ENCODE measurements around the gene BROX.

The BROX gene

DNA sequence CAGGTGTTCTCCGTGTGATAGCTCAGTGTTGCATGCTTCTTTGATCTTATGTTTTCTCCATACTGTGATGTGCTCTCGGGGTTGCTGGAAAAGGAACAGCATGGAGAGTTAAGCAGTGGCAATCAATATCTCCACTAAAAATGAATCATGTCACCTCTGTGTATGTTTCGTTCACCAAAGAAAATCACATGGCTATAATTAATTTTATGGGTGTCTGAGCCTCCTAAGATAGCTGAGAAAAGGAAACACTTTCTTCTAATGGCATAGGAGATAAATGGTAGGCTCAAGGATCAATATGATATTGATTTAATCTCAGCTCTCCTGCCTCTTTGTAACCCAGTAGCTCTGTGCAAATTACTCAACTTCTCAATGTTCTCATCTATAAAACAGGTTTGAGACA, 38.9 kb downstream of the BROX start:
- Histone ChIP-seq H3K27me3 (ENCODE audit: low read length) (no peaks in the 10 kb centered on the region), H4K20me1 (ENCODE audit: low read depth, low read length) (no peaks in the 10 kb centered on the region), H3K4me3 (ENCODE audit: insufficient read depth, low read length, poor library complexity, severe bottlenecking) (no peak overlapping the region), H3K27ac (ENCODE audit: low read depth, low read length) (no peak overlapping the region), H3K9me3 (ENCODE audit: insufficient read depth, low read length) (no peaks in the 10 kb centered on the region), H3F3A (ENCODE audit: insufficient read depth) (no peaks in the 10 kb centered on the region; the same call in 1 of the 2 replicates), H3K79me2 (ENCODE audit: insufficient read depth, low read length) (no peaks in the 10 kb centered on the region), H3K36me3 (ENCODE audit: low read length) (no peaks in the 10 kb centered on the region), H3K9me2 (replicated peaks; ENCODE audit: insufficient read depth, low read length) (no peaks in the 10 kb centered on the region), H2AFZ (ENCODE audit: low read depth, low read length, severe bottlenecking) (no peak overlapping the region), H3K9ac (ENCODE audit: low read length) (no peak overlapping the region), H3K4me2 (ENCODE audit: low read depth, low read length, poor library complexity, severe bottlenecking) (no peak overlapping the region)
- TF ChIP-seq EZH2phosphoT487 (conservative IDR thresholded peaks at IDR 0.05; ENCODE audit: low read length) = no peak
- TF ChIP-seq, protein P1, sequence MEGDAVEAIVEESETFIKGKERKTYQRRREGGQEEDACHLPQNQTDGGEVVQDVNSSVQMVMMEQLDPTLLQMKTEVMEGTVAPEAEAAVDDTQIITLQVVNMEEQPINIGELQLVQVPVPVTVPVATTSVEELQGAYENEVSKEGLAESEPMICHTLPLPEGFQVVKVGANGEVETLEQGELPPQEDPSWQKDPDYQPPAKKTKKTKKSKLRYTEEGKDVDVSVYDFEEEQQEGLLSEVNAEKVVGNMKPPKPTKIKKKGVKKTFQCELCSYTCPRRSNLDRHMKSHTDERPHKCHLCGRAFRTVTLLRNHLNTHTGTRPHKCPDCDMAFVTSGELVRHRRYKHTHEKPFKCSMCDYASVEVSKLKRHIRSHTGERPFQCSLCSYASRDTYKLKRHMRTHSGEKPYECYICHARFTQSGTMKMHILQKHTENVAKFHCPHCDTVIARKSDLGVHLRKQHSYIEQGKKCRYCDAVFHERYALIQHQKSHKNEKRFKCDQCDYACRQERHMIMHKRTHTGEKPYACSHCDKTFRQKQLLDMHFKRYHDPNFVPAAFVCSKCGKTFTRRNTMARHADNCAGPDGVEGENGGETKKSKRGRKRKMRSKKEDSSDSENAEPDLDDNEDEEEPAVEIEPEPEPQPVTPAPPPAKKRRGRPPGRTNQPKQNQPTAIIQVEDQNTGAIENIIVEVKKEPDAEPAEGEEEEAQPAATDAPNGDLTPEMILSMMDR (IDR thresholded peaks at IDR 0.05; ENCODE audit: insufficient read depth, low read length, poor library complexity, severe bottlenecking) = no peak

DNA sequence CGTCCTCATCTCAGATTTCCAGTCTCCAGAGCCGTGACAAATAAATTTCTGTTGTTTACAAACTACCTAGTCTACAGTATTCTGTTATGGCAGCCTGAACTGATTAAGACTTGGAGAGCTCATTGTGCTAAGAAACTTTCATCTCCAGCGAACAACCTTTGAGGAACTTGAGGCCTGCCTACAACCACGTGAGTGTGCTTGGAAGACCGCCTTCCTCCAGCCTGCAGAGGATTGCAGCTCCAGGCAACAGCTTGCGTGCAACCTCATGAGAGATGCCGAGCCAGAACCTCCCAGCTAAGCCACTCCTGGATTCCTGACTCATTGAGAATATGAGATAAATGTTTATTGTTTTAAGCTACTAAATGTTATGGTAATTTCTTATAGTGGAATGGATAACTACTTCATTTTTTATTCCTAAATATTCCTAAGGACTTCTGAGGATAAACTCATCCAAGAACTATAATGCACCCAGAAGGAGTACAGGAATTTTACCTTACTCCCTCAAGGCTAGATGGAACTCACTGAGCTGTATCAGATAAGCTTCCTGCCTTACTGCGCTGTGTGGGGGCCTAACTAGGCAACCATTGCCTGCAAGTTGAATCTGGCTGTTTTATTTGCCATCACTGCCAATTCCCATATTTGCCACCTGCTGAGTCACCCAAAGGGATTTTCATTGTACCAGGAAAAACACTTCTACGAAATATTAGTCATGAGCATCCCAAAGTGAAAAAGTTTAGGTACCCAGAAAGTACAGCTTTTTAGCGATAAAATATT, 42.2 kb downstream of the BROX start:
- Histone ChIP-seq H3K27ac (ENCODE audit: low read depth, low read length) (no peak overlapping the region), H3K36me3 (ENCODE audit: low read length) (no peaks in the 10 kb centered on the region), H4K20me1 (ENCODE audit: low read depth, low read length) (no peaks in the 10 kb centered on the region), H2AFZ (ENCODE audit: low read depth, low read length, severe bottlenecking) (no peak overlapping the region), H3K9me3 (ENCODE audit: insufficient read depth, low read length) (no peaks in the 10 kb centered on the region), H3K4me3 (ENCODE audit: insufficient read depth, low read length, poor library complexity, severe bottlenecking) (no peak overlapping the region), H3K4me2 (ENCODE audit: low read depth, low read length, poor library complexity, severe bottlenecking) (no peak overlapping the region), H3K9me2 (replicated peaks; ENCODE audit: insufficient read depth, low read length) (no peaks in the 10 kb centered on the region), H3F3A (ENCODE audit: insufficient read depth) (no peaks in the 10 kb centered on the region; the same call in 1 of the 2 replicates), H3K9ac (ENCODE audit: low read length) (no peak overlapping the region), H3K79me2 (ENCODE audit: insufficient read depth, low read length) (no peaks in the 10 kb centered on the region), H3K27me3 (ENCODE audit: low read length) (no peaks in the 10 kb centered on the region)
- no peak for TF ChIP-seq EZH2phosphoT487 (conservative IDR thresholded peaks at IDR 0.05; ENCODE audit: low read length)
- TF ChIP-seq, protein P1 (IDR thresholded peaks at IDR 0.05; ENCODE audit: insufficient read depth, low read length, poor library complexity, severe bottlenecking) = no peak

DNA sequence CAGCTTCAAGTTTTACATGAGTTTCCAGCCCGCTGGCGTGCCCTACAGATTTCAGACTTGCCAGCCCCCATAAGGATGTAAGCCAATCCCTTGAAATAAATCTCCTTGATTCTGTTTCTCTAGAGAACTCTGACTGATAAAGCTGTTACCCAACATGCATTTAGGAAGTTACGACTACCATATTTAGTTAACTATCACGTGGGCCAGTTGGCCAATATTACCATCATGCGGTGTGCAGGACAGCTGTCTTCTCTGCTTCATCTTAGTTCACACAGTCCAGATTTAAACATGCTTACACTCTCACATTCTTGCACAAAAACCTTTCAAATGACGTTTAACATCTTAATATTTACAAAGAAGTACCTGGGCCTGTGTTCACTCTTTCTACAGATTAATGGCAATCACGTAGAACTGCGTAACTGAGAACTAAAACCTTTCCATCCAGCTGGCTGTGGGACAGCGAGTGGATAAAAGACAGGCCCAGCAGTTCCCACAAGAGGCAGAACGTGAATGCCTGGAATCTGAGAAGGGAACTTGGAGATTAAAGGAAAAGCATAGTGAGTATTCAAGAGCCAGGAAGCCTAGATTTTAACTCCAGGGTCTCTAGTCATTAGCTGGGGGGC, 45.4 kb downstream of the BROX start:
- Histone ChIP-seq H2AFZ (ENCODE audit: low read depth, low read length, severe bottlenecking) (no peak overlapping the region), H3K9ac (ENCODE audit: low read length) (no peak overlapping the region), H4K20me1 (ENCODE audit: low read depth, low read length) (no peaks in the 10 kb centered on the region), H3K9me3 (ENCODE audit: insufficient read depth, low read length) (no peaks in the 10 kb centered on the region), H3K4me2 (ENCODE audit: low read depth, low read length, poor library complexity, severe bottlenecking) (no peak overlapping the region), H3K36me3 (ENCODE audit: low read length) (no peaks in the 10 kb centered on the region), H3K27me3 (ENCODE audit: low read length) (no peaks in the 10 kb centered on the region), H3K4me3 (ENCODE audit: insufficient read depth, low read length, poor library complexity, severe bottlenecking) (no peak overlapping the region), H3K79me2 (ENCODE audit: insufficient read depth, low read length) (no peaks in the 10 kb centered on the region), H3F3A (ENCODE audit: insufficient read depth) (no peaks in the 10 kb centered on the region), H3K9me2 (replicated peaks; ENCODE audit: insufficient read depth, low read length) (no peaks in the 10 kb centered on the region), H3K27ac (ENCODE audit: low read depth, low read length) (no peak overlapping the region)
- TF ChIP-seq, protein P1 (IDR thresholded peaks at IDR 0.05; ENCODE audit: insufficient read depth, low read length, poor library complexity, severe bottlenecking) = no peak
- TF ChIP-seq EZH2phosphoT487 (conservative IDR thresholded peaks at IDR 0.05; ENCODE audit: low read length) = no peak
